Measurements from ENCODE around the gene AGL.
"Not testable (repeated sequence)": the region's sequence is repeated elsewhere in the genome, so short reads cannot be mapped to it uniquely, and the experiment has no call there.

DNA sequence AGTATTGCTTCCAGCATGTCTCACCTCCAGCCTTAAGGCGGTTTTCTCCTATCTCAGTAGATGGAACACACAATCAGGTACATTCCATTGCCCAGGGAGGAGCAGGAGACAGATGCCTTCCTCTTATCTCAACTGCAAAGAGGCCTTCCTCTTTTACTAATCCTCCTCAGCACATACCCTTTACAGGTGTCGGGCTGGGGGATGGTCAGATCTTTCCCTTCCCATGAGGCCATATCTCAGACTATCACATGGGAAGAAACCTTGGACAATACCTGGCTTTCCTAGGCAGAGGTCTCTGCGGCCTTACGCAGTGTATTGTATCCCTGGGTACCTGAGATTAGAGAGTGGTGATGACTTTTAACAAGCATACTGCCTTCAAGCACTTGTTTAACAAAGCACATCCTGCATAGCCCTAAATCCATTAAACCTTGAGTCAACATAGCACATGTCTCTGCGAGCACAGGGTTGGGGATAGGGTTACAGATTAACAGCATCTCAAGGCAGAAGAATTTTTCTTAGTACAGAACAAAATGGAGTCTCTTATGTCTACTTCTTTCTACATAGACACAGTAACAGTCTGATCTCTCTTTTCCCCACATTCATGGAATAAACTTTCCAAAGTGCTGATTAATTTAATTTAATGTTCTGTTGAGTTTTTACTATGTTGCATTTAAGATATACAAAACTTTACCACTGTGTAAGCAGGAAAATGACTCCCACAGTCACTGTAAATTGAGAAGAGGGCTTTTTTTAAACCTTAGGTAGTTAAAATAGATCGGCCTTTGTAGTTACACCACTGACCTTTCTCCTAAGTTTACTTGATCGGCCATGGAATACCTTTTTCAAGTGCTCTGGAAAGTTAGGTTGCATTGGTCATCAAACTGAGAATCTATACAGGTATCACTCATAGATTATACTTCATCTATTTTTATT is 13.7 kb upstream of the AGL start:
- TF ChIP-seq, protein P1, sequence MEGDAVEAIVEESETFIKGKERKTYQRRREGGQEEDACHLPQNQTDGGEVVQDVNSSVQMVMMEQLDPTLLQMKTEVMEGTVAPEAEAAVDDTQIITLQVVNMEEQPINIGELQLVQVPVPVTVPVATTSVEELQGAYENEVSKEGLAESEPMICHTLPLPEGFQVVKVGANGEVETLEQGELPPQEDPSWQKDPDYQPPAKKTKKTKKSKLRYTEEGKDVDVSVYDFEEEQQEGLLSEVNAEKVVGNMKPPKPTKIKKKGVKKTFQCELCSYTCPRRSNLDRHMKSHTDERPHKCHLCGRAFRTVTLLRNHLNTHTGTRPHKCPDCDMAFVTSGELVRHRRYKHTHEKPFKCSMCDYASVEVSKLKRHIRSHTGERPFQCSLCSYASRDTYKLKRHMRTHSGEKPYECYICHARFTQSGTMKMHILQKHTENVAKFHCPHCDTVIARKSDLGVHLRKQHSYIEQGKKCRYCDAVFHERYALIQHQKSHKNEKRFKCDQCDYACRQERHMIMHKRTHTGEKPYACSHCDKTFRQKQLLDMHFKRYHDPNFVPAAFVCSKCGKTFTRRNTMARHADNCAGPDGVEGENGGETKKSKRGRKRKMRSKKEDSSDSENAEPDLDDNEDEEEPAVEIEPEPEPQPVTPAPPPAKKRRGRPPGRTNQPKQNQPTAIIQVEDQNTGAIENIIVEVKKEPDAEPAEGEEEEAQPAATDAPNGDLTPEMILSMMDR (CRISPR knock-in tag; IDR thresholded peaks at IDR 0.05): not testable (repeated sequence)
- TF ChIP-seq EZH2 (conservative IDR thresholded peaks at IDR 0.05; ENCODE audit: low read depth, low read length): not testable (repeated sequence)

Data from HepG2 (cell line).